K562 (cell line): ENCODE data around the gene LRRC25. TPM values are rescaled to one million over a fixed set of nuclear protein-coding genes. Genes with fewer than 3 reads are reported as not detected.

Experiments used
- BCOR ChIP-seq: fragments of 450-650 bp; IDR thresholded peaks from 2 replicates; pipeline ENCODE4 v1.6.1; 2016
- E2F4 ChIP-seq: sonication (generic); formaldehyde crosslinking; IDR thresholded peaks from 2 replicates; pipeline ENCODE4 v1.8.0; 2022; ENCODE audit warnings: mild to moderate bottlenecking, low read depth, missing genetic modification reagents
- ESRRB ChIP-seq: fragments of 250-450 bp; sonication (Bioruptor Pico); IDR thresholded peaks from 2 replicates; pipeline ENCODE4 v1.5.0; 2020; ENCODE audit warnings: mild to moderate bottlenecking, moderate library complexity, borderline replicate concordance
- HDAC1 ChIP-seq, 2 experiments: fragments of 450-650 bp; IDR thresholded peaks; 2 replicates each; pipeline ENCODE4 v1.6.1; 2016 to 2017; ENCODE audit warnings: inconsistent platforms in 1 of 2, mild to moderate bottlenecking in 1 of 2, moderate library complexity in 1 of 2
- MYC ChIP-seq, 2 experiments: fragments of 250-450 bp in 1 of 2; sonication (Bioruptor Pico) in 1 of 2; IDR thresholded peaks; 2 replicates each; pipeline versions ENCODE4 v1.5.1 to v1.6.1; 2012 to 2021; ENCODE audit warnings: low read depth in 2 of 2, borderline replicate concordance in 1 of 2, improper control_type of control experiment in 1 of 2, low read length in 1 of 2, mild to moderate bottlenecking in 1 of 2, moderate library complexity in 1 of 2
- NFXL1 ChIP-seq: fragments of 450-650 bp; formaldehyde crosslinking; IDR thresholded peaks from 2 replicates; pipeline ENCODE4 v1.4.0; 2021; ENCODE audit warnings: mild to moderate bottlenecking
- RCOR1 ChIP-seq, 2 experiments: IDR thresholded peaks; 2 replicates each; pipeline ENCODE4 v1.6.1; 2012; ENCODE audit warnings: low read depth in 2 of 2, low read length in 2 of 2, borderline replicate concordance in 1 of 2, improper control_type of control experiment in 1 of 2
- SOX6 ChIP-seq: fragments of 450-650 bp; IDR thresholded peaks from 2 replicates; pipeline ENCODE4 v1.6.1; 2014; ENCODE audit warnings: mild to moderate bottlenecking
- SRSF7 ChIP-seq: fragments of 200-400 bp; formaldehyde crosslinking; optimal IDR thresholded peaks from 2 replicates; pipeline ENCODE3; 2017; ENCODE audit warnings: mild to moderate bottlenecking, low read depth, low read length
- SUPT5H ChIP-seq: fragments of 450-650 bp; IDR thresholded peaks from 2 replicates; pipeline ENCODE4 v1.6.1; 2016
- ZNF12 ChIP-seq: sonication (generic); formaldehyde crosslinking; IDR thresholded peaks from 2 replicates; pipeline ENCODE4 v1.4.0; 2020; ENCODE audit warnings: mild to moderate bottlenecking, missing genetic modification reagents
- ZNF140 ChIP-seq: fragments of 250-450 bp; sonication (Bioruptor Pico); IDR thresholded peaks from 2 replicates; pipeline ENCODE4 v1.8.0; 2021; ENCODE audit warnings: moderate library complexity, mild to moderate bottlenecking, inconsistent platforms
- ZNF277 ChIP-seq: fragments of 250-450 bp; sonication (Bioruptor Pico); IDR thresholded peaks from 2 replicates; pipeline ENCODE4 v1.8.0; 2022; ENCODE audit warnings: inconsistent platforms, mild to moderate bottlenecking, moderate library complexity, borderline replicate concordance
- ZNF318 ChIP-seq, 2 experiments: fragments of 450-650 bp; IDR thresholded peaks; 2 replicates each; pipeline ENCODE4 v1.6.1; 2016; ENCODE audit warnings: mild to moderate bottlenecking in 2 of 2, borderline replicate concordance in 1 of 2, low read depth in 1 of 2, moderate library complexity in 1 of 2
- ZNF431 ChIP-seq: sonication (generic); formaldehyde crosslinking; IDR thresholded peaks from 2 replicates; pipeline ENCODE4 v1.8.0; 2022; ENCODE audit warnings: mild to moderate bottlenecking, missing genetic modification reagents
- ZNF696 ChIP-seq: fragments of 250-450 bp; sonication (Bioruptor Pico); conservative IDR thresholded peaks from 2 replicates; pipeline ENCODE4 v1.4.0; 2020; ENCODE audit warnings: mild to moderate bottlenecking, moderate library complexity
- ZNF717 ChIP-seq: fragments of 250-450 bp; sonication (Bioruptor Pico); IDR thresholded peaks from 2 replicates; pipeline ENCODE4 v1.5.0; 2021
- polyA plus RNA-seq, 8 experiments: library from polyadenylated mRNA; depleted of rRNA in 4 of 8; stranded (reverse) in 5 of 8; unstranded in 3 of 8; fragments of >200 nt; fragmentation: Nextera tagmentation in 2 of 8; fragmentation: Illumina TruSeq in 1 of 8; extraction: Ambion mirVana in 2 of 8; extraction: Trizol in 1 of 8; gene quantifications; 2 replicates each; pipeline versions ENCODE4 v1.2.1 to v1.2.3, GENCODE V29; 2011 to 2014; ENCODE audit warnings: inconsistent platforms in 1 of 8, missing spikeins in 1 of 8
- total RNA-seq, 7 experiments: library from RNA; depleted of rRNA in 6 of 7; stranded (reverse); fragments of >200 nt in 6 of 7; fragmentation: Illumina TruSeq in 2 of 7; extraction: Trizol in 2 of 7; gene quantifications; 2 replicates each; pipeline versions ENCODE4 v1.2.1 to v1.2.3, GENCODE V29; 2011 to 2021; ENCODE audit warnings: low replicate concordance in 1 of 7

Gene LRRC25
- total and polyA plus RNA-seq, 9 of the 15 experiments (the other 6 are each of a cell fraction or from before 2014, with no cell fraction given) = 0.07 to 0.36 (median 0.10) TPM; not detected in 3

- TF ChIP-seq E2F4 (CRISPR knock-in tag) (peak; percentile 68; the same call in 1 of the 2 replicates), MYC (IDR thresholded peaks at IDR 0.05; ENCODE audit: low read depth, low read length) (peak; percentile 71), MYC (CRISPR knock-in tag; IDR thresholded peaks at IDR 0.05; ENCODE audit: borderline replicate concordance, low read depth) (peak; percentile 59; the same call in 1 of the 2 replicates), ZNF318 (IDR thresholded peaks at IDR 0.05; ENCODE audit: borderline replicate concordance in 1 of 2, low read depth in 1 of 2) (no peak), BCOR (peak; percentile 62), ZNF277 (no peak), ZNF431 (CRISPR knock-in tag) (0 out of 2 replicates have a peak, but pooled peaks have one; percentile 48), ZNF696 (CRISPR knock-in tag) (no peak), NFXL1 (CRISPR knock-in tag) (no peak), ESRRB (CRISPR knock-in tag) (no peak), ZNF140 (no peak), ZNF12 (0 out of 2 replicates have a peak, but pooled peaks have one; percentile 45), SOX6 (peak; percentile 11; the same call in 1 of the 2 replicates), HDAC1 (IDR thresholded peaks at IDR 0.05) (no peak), RCOR1 (IDR thresholded peaks at IDR 0.05; ENCODE audit: borderline replicate concordance in 1 of 2, low read depth in 2 of 2, low read length in 2 of 2) (0 out of 4 replicates have a peak, but pooled peaks of 1 of the 2 experiments have one; percentile 12), SRSF7 (no peak), ZNF717 (CRISPR knock-in tag) (no peak), SUPT5H (peak; percentile 16; the same call in 1 of the 2 replicates)
Measured at GRCh38 chr19:18386543-18387271, 10.7 kb downstream of the LRRC25 start (continued).
